ENCODE data around the gene CENPP.

The CENPP gene

GRCh38 chr9:92644278-92644677 is 318.5 kb downstream of the CENPP start:
- DNase-seq = no peak

GRCh38 chr9:92645041-92645440 is 319.3 kb downstream of the CENPP start:
- no peak for DNase-seq

DNA sequence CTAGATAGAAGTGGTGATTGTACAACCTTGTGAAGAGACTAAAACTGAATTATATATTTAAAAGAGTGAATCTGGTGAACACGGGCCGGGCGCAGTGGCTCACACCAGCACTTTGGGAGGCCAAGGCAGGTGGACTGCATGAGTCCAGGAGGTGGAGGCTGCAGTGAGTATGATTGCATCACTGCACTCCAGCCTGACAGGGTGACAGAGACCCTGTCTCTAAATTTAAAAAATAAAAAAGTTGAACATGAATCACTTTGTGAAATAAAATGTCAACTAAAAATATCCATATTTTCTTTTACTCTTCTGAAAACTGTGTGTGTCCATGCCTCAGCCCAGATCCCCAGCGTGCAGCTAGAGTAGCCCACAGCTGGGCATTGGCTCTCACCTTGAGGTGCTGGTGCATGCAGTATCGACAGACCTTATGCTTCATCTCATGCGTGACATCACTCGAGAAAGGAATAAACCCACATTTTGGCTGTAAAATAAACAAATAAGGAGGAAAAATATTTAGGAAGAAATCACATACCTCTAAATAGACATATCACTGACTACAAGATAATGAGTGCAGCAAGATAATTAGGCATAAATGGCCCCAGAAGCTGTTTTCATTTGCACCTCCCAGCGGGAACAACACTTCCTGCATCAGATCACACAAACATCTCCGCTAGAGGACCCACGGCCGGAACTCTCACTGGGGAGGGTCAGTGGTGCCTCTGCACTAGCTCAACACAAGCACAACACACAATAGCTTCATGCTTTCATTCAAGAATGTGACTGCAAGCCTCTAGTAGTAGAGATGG is 322.1 kb downstream of the CENPP start:
- DNase-seq = no peak

DNA sequence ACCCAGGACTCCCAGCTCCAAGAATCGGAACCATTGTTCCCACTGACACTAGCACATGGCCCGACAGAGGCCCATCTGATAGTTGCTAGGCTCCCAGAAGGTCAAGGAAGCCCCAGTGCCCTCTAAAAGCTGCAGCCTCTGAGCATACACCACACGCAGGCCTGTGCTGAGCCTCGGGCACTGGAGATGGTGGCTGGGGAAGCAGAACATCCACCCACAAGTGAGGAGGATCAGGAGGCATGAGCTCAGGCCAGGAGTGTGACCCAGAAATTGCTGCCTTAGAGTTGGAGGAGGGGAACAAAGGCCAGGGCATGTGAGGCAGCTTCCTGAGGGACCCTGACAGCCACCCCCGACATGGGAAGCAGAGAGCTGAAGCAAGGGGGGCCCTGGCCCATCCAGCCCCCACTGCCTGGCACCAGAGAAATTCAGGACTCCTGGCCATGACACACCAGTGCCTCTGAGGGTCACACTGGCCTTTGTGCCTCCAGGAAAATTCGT is 322.8 kb downstream of the CENPP start:
- DNase-seq = no peak

- no peak for DNase-seq
Measured at GRCh38 chr9:92649007-92649406, 323.3 kb downstream of the CENPP start.

- DNase-seq = no peak
Measured at GRCh38 chr9:92650296-92650695, 324.5 kb downstream of the CENPP start.

GRCh38 chr9:92650839-92651621 is 325.3 kb downstream of the CENPP start:
- no peak for DNase-seq

DNA sequence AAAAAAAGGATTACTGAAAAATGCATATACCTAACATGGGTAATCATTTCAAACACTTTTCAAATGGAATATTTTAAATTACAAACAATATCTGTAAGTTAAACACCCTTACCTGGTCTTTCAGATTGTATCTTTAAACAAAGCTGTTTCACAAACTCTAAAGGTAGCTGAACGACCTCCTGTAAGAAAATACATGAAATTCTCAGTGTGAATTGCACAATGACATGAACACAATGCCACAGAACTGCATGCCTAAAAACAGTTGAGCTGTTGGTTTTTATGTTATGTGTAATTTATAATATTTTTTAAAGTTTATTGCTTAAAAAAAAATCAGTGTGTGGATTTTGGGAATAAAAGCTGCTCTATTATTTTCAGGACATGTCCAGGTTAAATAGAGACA is 326.7 kb downstream of the CENPP start:
- DNase-seq = no peak

DNA sequence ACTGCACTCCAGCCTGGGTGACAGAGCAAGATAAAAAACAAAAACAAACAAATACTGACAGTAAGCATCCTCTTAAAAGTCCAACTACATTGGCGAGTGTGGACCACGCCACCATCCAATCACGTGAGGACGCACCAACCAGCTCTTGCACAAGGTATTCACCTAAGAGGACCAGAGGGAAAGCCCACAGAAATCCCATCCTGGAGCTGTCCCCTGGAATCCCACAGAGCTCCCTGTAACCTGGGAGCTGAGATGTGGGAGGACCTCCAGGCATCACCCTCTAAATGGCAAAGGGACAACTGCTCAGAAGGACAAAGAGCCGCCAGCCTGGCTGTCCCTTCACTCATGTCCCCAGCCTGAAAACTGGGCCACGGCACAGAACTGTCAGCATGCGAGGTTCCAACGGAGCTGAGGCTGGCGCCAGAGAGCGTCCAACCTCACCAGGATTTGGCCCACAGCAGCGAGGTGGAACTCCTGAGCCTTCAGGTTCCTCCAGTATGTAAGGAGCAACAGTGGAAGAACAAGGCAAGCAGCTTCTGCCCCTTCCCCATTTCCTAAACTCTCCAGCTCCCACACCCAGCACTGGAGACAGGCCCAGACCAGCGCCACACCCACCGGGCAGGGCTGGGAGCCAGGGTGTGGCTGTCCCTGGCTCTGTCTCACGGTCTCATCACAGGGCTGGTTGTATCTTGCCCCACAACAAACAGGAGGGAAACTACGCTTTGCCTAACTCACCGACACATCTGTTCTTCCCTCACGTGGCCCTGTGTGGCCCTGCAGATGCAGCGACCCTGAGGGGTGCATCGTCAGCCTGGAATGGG is 328.9 kb downstream of the CENPP start:
- no peak for DNase-seq

DNA sequence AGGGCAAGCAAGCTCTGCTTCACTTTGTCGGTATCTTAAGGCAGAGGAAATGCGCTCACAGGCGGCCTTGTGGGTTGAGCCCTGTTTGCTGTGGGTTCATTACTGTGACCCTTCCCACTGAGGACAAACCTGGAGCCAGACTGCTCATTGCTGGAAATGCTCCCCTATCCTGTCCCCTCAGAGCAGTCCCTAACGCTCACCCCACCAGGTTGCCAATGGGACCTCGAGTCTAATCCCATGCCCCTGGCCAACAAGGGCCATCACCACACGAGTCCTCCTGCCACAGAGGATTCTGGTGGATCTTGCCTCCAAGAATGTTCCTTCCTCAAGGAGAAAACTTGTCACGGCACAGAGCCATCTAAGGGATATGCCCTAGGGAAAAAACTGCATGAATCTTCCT is 329.6 kb downstream of the CENPP start:
- DNase-seq = no peak

DNA sequence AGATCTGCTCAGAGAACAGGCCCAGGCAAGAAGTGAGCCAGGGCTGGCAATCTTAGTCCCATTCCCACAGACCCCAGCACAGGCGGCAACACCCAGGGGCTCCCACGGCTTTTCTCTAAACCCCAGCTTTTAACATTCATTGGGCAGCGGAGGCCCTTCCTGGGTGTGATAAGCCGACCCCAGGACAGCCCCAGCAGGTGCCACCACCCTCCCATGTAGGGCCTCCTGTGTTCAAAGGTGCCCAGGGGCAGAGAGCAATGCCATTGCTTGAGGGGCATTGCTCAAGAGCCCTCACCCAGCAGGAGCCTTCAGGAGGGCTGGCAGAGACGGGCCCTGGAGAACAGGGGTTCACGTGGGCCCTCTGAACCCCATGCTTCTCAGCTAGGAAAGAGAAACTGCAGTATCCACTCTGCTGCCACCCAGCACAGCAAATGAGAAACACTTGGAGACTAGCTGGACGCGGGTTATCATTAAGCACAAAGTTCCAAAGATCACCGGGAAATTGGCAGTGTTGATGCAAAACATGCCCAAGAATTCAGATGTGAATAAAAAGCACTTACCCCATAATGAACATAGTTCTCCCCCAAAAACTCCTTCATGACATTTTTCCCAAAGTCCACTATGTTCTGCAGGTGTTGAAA is 330.3 kb downstream of the CENPP start:
- no peak for DNase-seq

GRCh38 chr9:92656537-92656925 is 330.8 kb downstream of the CENPP start:
- DNase-seq = no peak

DNA sequence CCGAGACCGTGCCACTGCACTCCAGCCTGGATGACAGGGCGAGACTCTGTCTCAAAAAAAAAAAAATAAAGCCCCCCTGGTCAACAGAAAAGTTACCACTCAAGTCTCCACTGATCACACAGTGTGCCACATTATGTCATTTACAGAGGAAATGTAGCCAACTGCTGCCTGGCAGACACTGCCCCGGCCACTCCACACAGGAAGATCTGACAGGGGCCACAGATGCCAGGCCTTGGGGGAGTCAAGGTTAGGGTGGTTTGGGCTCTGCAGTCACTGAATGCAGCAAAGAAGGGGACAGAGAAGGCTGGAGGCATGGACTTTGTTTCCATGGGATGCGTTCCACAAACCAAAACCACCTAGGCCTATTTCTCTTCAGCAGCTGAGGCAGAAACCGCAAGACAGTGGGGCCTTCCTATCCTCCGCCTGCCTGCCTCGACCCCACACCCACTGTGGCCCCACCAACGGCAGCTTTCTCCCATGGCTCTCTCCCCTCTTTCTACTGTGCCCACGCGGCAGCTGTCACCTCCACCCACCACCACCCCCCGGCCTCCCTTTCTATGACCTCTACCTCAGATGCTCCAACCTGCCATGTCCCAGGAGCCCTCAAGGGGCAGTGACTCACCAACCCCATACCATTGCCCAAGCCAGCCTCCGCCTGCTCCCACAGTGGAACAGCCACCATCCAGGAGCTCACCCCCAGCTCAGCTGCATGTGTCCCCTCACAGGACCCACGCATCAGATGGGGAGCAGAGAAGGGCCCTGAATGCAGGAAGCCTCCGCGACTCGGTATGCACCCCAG is 331.7 kb downstream of the CENPP start:
- no peak for DNase-seq

DNA sequence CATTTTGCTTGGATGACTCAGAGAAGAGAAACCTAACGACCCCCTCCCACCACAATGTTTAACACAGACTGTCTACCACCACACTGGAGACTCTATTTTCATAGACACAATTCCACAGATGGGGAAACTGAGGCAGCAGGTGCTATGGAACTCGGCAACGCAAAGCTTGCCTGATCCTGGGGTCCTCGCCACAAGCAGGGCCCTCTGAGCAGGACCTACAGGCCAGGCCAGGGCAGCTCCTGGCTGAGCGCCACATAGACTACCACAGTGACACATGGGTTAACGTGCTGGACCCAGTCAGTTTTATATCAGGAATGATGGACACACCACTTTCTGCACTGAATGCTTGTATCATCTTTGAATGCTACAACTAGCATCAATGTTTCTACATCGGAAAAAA is 332.4 kb downstream of the CENPP start:
- DNase-seq = no peak

DNA sequence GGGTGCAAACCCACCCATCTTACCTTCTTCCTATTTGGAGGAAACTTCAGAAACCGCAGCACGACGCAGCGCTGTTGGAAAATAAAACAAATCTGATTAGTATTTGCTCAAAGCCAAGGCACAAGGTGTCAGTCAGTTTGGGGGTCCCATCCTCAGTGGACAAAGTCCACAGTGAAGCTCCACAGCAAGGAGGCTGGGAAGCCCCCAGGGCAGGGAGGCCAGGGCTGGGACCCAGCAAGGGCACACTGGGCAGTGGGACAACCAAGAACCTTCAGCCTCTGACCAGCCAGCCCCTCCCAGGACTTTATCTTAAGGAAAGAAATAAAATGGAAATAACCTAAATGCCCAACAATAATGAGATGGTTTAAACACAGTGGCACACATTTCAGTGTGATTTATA is 332.9 kb downstream of the CENPP start:
- no peak for DNase-seq

GRCh38 chr9:92659601-92660000 is 333.8 kb downstream of the CENPP start:
- peak; percentile 40 for DNase-seq

DNA sequence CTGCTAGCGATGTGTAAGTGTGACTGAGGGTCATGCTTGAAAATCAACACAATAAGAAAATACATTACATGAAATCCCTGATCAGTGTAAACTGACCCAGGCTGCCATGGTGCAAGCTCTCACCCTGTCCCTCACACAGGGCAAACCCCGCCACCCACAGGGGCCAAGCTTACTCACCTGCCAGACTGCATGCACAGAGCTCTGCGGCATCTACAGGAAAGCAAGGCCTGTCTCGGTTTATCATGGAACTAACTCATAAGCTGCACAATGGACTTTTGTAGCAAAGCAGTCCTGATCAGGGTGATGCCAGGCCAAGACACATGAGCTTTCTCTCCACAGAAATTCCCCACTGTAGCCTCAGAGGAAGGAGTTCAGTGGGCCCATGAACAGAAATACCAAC is 334.5 kb downstream of the CENPP start:
- no peak for DNase-seq

- DNase-seq = no peak
Measured at GRCh38 chr9:92661127-92661526, 335.4 kb downstream of the CENPP start.

- no peak for DNase-seq
Measured at GRCh38 chr9:92661743-92662142, 336.0 kb downstream of the CENPP start.

- no peak for DNase-seq
Measured at GRCh38 chr9:92663126-92663525, 337.4 kb downstream of the CENPP start.

DNA sequence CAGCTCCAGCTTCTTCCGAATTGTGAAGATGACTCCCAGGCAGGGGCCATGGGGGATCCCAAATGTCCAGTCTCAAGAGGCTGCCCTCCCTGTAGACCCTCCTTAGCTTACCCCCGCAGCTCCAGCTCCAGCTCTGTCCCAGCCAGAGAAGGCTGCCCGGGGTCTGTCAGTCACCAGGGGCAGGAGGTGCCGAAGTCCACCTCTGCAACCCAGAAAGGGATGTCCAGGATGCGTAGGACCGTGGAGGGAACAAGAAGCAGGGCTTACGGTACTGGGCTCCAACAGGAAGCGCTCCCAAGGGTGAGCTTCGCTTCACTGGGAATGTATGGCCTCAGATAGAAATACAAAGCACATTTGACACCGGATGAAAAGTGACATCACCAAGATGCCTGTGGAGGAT is 338.2 kb downstream of the CENPP start:
- DNase-seq = no peak
